Stomach (tissue), 9 donors: ENCODE results near the gene MIXL1. TPM values are rescaled to one million over a fixed set of nuclear protein-coding genes. Genes with fewer than 3 reads are reported as not detected.

Experiments used
- DNase-seq, 2 donors: peaks; one replicate each; pipeline versions ENCODE4 v3.0.0 to v3.0.0-alpha.2; 2013 to 2019
- H3K27ac ChIP-seq, 5 donors: fragments of 200-600 bp in 4 of 5; sonication (generic) in 4 of 5; one replicate each; pipeline ENCODE4 v1.5.1; 2013 to 2019; ENCODE audit warnings: mild to moderate bottlenecking in 1 of 5, moderate library complexity in 1 of 5
- H3K27me3 ChIP-seq, 3 donors: fragments of 200-600 bp; sonication (generic); one replicate each; pipeline ENCODE4 v1.5.1; 2017 to 2019; ENCODE audit warnings: mixed run types in 1 of 3
- H3K36me3 ChIP-seq, 4 donors: fragments of 200-600 bp; sonication (generic); 1 replicate in 3 of 4; 2 replicates in 1 of 4; pipeline ENCODE4 v1.5.1; 2016 to 2019
- H3K4me1 ChIP-seq, 4 donors: fragments of 200-600 bp; sonication (generic); one replicate each; pipeline ENCODE4 v1.5.1; 2016 to 2019
- H3K4me3 ChIP-seq, 4 donors: fragments of 200-600 bp; sonication (generic) in 3 of 4; one replicate each; pipeline ENCODE4 v1.5.1; 2016 to 2019; ENCODE audit warnings: mild to moderate bottlenecking in 1 of 4
- H3K9me3 ChIP-seq, 4 donors: fragments of 200-600 bp; sonication (generic); one replicate each; pipeline ENCODE4 v1.5.1; 2016 to 2019
- CTCF ChIP-seq, 7 experiments: fragments of 450-650 bp in 4 of 7; fragments of 200-600 bp in 3 of 7; sonication (generic) in 3 of 7; IDR thresholded peaks; one replicate each; pipeline ENCODE4 v1.5.1; 2016 to 2019; ENCODE audit warnings: antibody characterized with exemption in 7 of 7, control low read depth in 2 of 7, mild to moderate bottlenecking in 1 of 7
- EP300 ChIP-seq: sonication (generic); formaldehyde crosslinking; IDR thresholded peaks from one replicate; pipeline ENCODE4 v1.6.1; 2017; ENCODE audit warnings: antibody characterized with exemption
- POLR2A ChIP-seq, 4 donors: fragments of 450-650 bp; IDR thresholded peaks; one replicate each; pipeline ENCODE4 v1.6.1; 2016; ENCODE audit warnings: antibody characterized with exemption in 4 of 4, control low read depth in 2 of 4, mild to moderate bottlenecking in 1 of 4, moderate library complexity in 1 of 4
- POLR2AphosphoS5 ChIP-seq, 3 donors: sonication (generic); formaldehyde crosslinking; IDR thresholded peaks; one replicate each; pipeline ENCODE4 v1.6.1; 2016; ENCODE audit warnings: antibody characterized with exemption in 3 of 3
- WGBS, 5 donors: extraction: QIAGEN DNeasy Blood & Tissue Kit in 3 of 5; methylation state at CpG; one replicate each; pipeline versions ENCODE4 v1.1.5 to v1.1.7; 2013 to 2018; 5-methylcytosine and 5-hydroxymethylcytosine counted together
- intact Hi-C: fragments of 100-400 bp; cut with DNase I; formaldehyde crosslinking; loops from one replicate; pipeline ENCODE4 v1.15.1; 2023; ENCODE audit warnings: low total_unique reads
- polyA plus RNA-seq, 3 donors: library from polyadenylated mRNA; stranded (reverse); fragments of 200-250 nt; gene quantifications; one replicate each; pipeline ENCODE4 v1.2.3, GENCODE V29; 2013
- total RNA-seq, 5 donors: library from RNA; depleted of rRNA; stranded (reverse); fragments of >200 nt; gene quantifications; one replicate each; pipeline versions ENCODE4 v1.1.0 to v1.2.3, GENCODE V29; 2014 to 2016
- donor health status: healthy with polysubstance abuse.
- donor health status: Bipolar disorder and iron deficiency.
- donor health status: healthy.

Gene MIXL1
- total and polyA plus RNA-seq, 8 donors = 0.10 to 2.0 TPM; not detected in 6

- Histone ChIP-seq H3K36me3 (peaks cover 0 to 9% (median 2%) of the 10 kb centered on the region in 4 donors), H3K4me1 (peaks cover 17 to 63% (median 62%) of the 10 kb centered on the region in 4 donors), H3K27ac (peak overlapping the region; percentile 58 to 99 (median 94)), H3K27me3 (no peaks in the 10 kb centered on the region), H3K4me3 (peak overlapping the region; percentile 88 to 97 (median 94)), H3K9me3 (no peaks in the 10 kb centered on the region)
- TF ChIP-seq CTCF (IDR thresholded peaks at IDR 0.05) (no peak), POLR2A (IDR thresholded peaks at IDR 0.05) (no peak), EP300 (no peak)
- intact Hi-C loops = no loop called here
- WGBS, 5 donors = 12 to 20% (median 13%) methylated on average over 14 of the region's 14 CpGs
- peak in 1 of 2 donors; percentile 26 for DNase-seq
Measured at GRCh38 chr1:226185141-226186036, 38.1 kb upstream of the MIXL1 start.

- peak within 1 kb of the TSS; percentile 94 to 99 (median 96) for H3K27ac ChIP-seq
- H3K9me3 ChIP-seq = no peaks in the 10 kb centered on the region
- WGBS, 5 donors = 0 to 1% (median 1%) methylated on average over 16 to 75 of the region's 75 CpGs
- peaks cover 0 to 6% (median 0%) of the 10 kb centered on the region in 4 donors for H3K36me3 ChIP-seq
- intact Hi-C loops = no loop called here
- H3K4me3 ChIP-seq = peak within 1 kb of the TSS; percentile 88 to 97 (median 94)
- peak; percentile 87 to 98 for DNase-seq
- H3K4me1 ChIP-seq = peaks cover 17 to 54% (median 52%) of the 10 kb centered on the region in 4 donors
- H3K27me3 ChIP-seq = no peaks in the 10 kb centered on the region
- TF ChIP-seq CTCF (IDR thresholded peaks at IDR 0.05) = peak in 1 of 7 experiments; percentile 14
- TF ChIP-seq EP300 = no peak
- peak in 1 of 4 donors; percentile 86 for TF ChIP-seq POLR2A (IDR thresholded peaks at IDR 0.05)
- peak; percentile 79 to 97 (median 97) for TF ChIP-seq POLR2AphosphoS5 (IDR thresholded peaks at IDR 0.05)
Measured at GRCh38 chr1:226186124-226187018, 37.1 kb upstream of the MIXL1 start, which contains the start of gene ACBD3. ACBD3 (minus strand) TSS chr1:226186741; CDS start chr1:226186675, 66 bp downstream.

- Histone ChIP-seq H3K4me3 (peak overlapping the region; percentile 88 to 97 (median 94)), H3K36me3 (peaks cover 0 to 6% (median 0%) of the 10 kb centered on the region in 4 donors), H3K9me3 (no peaks in the 10 kb centered on the region), H3K27ac (peak overlapping the region; percentile 94 to 99 (median 96)), H3K4me1 (peaks cover 12 to 49% (median 46%) of the 10 kb centered on the region in 4 donors), H3K27me3 (no peaks in the 10 kb centered on the region)
- intact Hi-C loops = no loop called here
- no peak for DNase-seq
- TF ChIP-seq CTCF (IDR thresholded peaks at IDR 0.05) (no peak), EP300 (no peak), POLR2AphosphoS5 (IDR thresholded peaks at IDR 0.05) (no peak), POLR2A (IDR thresholded peaks at IDR 0.05) (no peak)
- 5 to 10% (median 9%) methylated on average over 6 to 10 of the region's 10 CpGs for WGBS, 5 donors
Measured at GRCh38 chr1:226187019-226187322, 36.5 kb upstream of the MIXL1 start.

- 84 to 89% (median 87%) methylated on average over 7 of the region's 7 CpGs for WGBS, 5 donors
- Histone ChIP-seq H3K27ac (peak overlapping the region in 4 of 5 donors; percentile 94 to 99 (median 96)), H3K4me1 (peaks cover 8 to 45% (median 42%) of the 10 kb centered on the region in 4 donors), H3K9me3 (no peaks in the 10 kb centered on the region), H3K27me3 (no peaks in the 10 kb centered on the region), H3K36me3 (peaks cover 0 to 6% (median 0%) of the 10 kb centered on the region in 4 donors), H3K4me3 (peak overlapping the region; percentile 88 to 97 (median 94))
- intact Hi-C loops = no loop called here
- DNase-seq = no peak
- TF ChIP-seq POLR2AphosphoS5 (IDR thresholded peaks at IDR 0.05) = no peak
- no peak for TF ChIP-seq EP300
- TF ChIP-seq POLR2A (IDR thresholded peaks at IDR 0.05) = no peak
- TF ChIP-seq CTCF (IDR thresholded peaks at IDR 0.05) = no peak
Measured at GRCh38 chr1:226187380-226187779, 36.1 kb upstream of the MIXL1 start.
